GM10266 (cell line): ENCODE measurements around the gene AKT1.

Experiments used
- DNase-seq: peaks from one replicate; pipeline ENCODE4 v3.0.0; 2012; ENCODE audit errors: extremely low spot score
- CTCF ChIP-seq: IDR thresholded peaks from 2 replicates; pipeline ENCODE4 v1.5.1; 2012; ENCODE audit warnings: mild to moderate bottlenecking, low read depth; ENCODE audit not compliant: control insufficient read depth, insufficient read depth; ENCODE audit errors: missing control alignments

Gene AKT1

DNA sequence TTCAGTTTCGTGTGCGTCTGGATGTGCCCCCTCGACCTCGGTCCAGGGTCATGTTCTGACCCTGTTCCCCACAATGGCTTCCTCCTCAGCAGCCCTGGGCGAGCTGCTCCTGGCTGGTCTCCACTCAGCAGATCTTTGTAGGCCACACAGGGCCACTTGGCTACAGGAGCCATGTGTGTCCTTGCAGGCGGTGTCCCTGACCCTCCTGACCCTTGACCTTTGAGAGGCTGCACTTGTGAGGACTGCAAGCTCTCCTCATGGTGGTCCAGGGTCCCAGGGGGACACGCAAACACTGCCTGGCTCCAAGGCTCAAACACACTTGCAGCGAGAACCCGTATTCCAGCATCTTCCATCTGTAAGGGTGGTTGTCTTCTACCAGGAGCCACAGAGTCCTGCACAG is 50.1 kb downstream of the AKT1 start:
- DNase-seq: no peak
- no peak for TF ChIP-seq CTCF

DNA sequence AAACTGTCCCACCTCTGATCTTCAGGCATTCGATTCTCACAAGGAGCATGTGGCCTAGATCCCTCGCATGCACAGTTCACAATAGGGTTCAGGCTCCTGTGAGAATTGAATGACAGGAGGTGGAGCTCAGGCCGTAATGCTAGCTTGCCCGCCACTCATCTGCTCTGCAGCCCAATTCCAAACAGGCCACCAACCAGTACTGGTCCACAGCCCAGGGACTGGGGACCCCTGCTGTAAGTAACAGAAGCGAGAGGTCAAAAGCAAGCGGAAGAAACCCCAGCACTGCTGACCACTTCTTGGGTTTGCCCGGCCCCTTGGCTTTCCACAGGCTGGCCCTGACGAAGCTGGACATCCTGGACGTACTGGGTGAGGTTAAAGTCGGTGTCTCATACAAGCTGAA is 51.1 kb downstream of the AKT1 start:
- no peak for TF ChIP-seq CTCF
- no peak for DNase-seq

GRCh38 chr14:104743461-104744380 is 51.8 kb downstream of the AKT1 start:
- no peak for DNase-seq

GRCh38 chr14:104742586-104743455 is 52.7 kb downstream of the AKT1 start:
- DNase-seq: no peak
- no peak for TF ChIP-seq CTCF

More at GRCh38 chr14:104743461-104744380, 51.8 kb downstream of the AKT1 start:
- no peak for TF ChIP-seq CTCF

GRCh38 chr14:104741803-104742251 is 53.7 kb downstream of the AKT1 start:
- no peak for TF ChIP-seq CTCF
- DNase-seq: no peak

- DNase-seq: no peak
Measured at GRCh38 chr14:104741108-104741802, 54.3 kb downstream of the AKT1 start.

More at GRCh38 chr14:104741108-104741802, 54.3 kb downstream of the AKT1 start:
- no peak for TF ChIP-seq CTCF
